Psoas muscle (tissue), 8 donors: Measurements from ENCODE around the gene OGFOD3. TPM values are rescaled to one million over a fixed set of nuclear protein-coding genes. Genes with fewer than 3 reads are reported as not detected.
A peak's percentile ranks its signal among the peaks of the same experiment; 100 is the strongest.

Experiments
- ATAC-seq, 4 donors: fragments of 200-7000 bp; cut with Tn5 transposase; one replicate each; pipeline ENCODE4 v1.9.1; 2020; ENCODE audit warnings: moderate library complexity in 3 of 4, mild to moderate bottlenecking in 2 of 4
- DNase-seq, 2 donors: peaks; one replicate each; pipeline ENCODE4 v3.0.0-alpha.2; 2020
- H3K27ac ChIP-seq: fragments of 200-600 bp; one replicate; pipeline ENCODE4 v1.8.0; 2022
- H3K27me3 ChIP-seq, 3 donors: fragments of 200-600 bp in 1 of 3; one replicate each; pipeline versions ENCODE4 v1.6.1 to v1.8.0; 2013 to 2022; ENCODE audit warnings: low read length in 2 of 3, mild to moderate bottlenecking in 2 of 3, moderate library complexity in 1 of 3; ENCODE audit not compliant: insufficient read depth in 3 of 3
- H3K36me3 ChIP-seq, 2 donors: fragments of 200-600 bp in 1 of 2; one replicate each; pipeline versions ENCODE4 v1.6.1 to v1.8.0; 2013 to 2022; ENCODE audit warnings: low read depth in 1 of 2, mild to moderate bottlenecking in 1 of 2, moderate library complexity in 1 of 2; ENCODE audit not compliant: insufficient read depth in 1 of 2
- H3K4me1 ChIP-seq: fragments of 200-600 bp; one replicate; pipeline ENCODE4 v1.8.0; 2022
- H3K4me3 ChIP-seq: fragments of 200-600 bp; one replicate; pipeline ENCODE4 v1.8.0; 2022; ENCODE audit warnings: mild to moderate bottlenecking
- H3K9me3 ChIP-seq: fragments of 200-600 bp; one replicate; pipeline ENCODE4 v1.8.0; 2022
- CTCF ChIP-seq: fragments of 200-600 bp; IDR thresholded peaks from one replicate; pipeline ENCODE4 v1.8.0; 2022; ENCODE audit warnings: antibody characterized with exemption
- WGBS, 3 donors: extraction: QIAGEN DNeasy Blood & Tissue Kit; methylation state at CpG; one replicate each; pipeline versions ENCODE4 v1.1.6 to v1.1.7; 2013; 5-methylcytosine and 5-hydroxymethylcytosine counted together
- intact Hi-C, 2 donors: fragments of 100-400 bp; cut with DNase I; formaldehyde crosslinking; loops; one replicate each; pipeline versions ENCODE4 v1.11.0 to v1.14.2; 2022
- polyA plus RNA-seq, 3 donors: library from polyadenylated mRNA; stranded (reverse); fragments of 200-250 nt; gene quantifications; one replicate each; pipeline ENCODE4 v1.2.3, GENCODE V29; 2013
- total RNA-seq, 4 donors: library from RNA; stranded (reverse); fragmentation: NEBNext Ultra II Directional in 2 of 4; extraction: Animal tissue kit (Norgen Biotek cat#: 25700) in 2 of 4; gene quantifications; one replicate each; pipeline versions ENCODE4 v1.2.1 to v1.2.4, GENCODE V29; 2021 to 2023
- donor health status: healthy with polysubstance abuse.
- donor health status: DM: no; HTN: no; CAD: no; lungs with moderate emphysema.
- donor health status: Bipolar disorder and iron deficiency.
- donor health status: healthy.
- donor health status: DM: yes; HTN: yes; CAD: no.
- donor health status: DM: no; HTN: no; CAD: no.
- donor health status: DM: no; HTN: no; CAD: no.
- donor health status: DM: yes; HTN: yes; CAD: no.

The OGFOD3 gene
- total and polyA plus RNA-seq, 7 donors = 15.5 to 30.4 (median 26.9) TPM

GRCh38 chr17:82354804-82355308, 63.5 kb downstream of the OGFOD3 start:
- Histone ChIP-seq H3K9me3 (no peaks in the 10 kb centered on the region), H3K4me1 (no peaks in the 10 kb centered on the region), H3K4me3 (no peak overlapping the region), H3K27me3 (peaks cover 4 to 23% (median 5%) of the 10 kb centered on the region in 3 donors), H3K36me3 (no peaks in the 10 kb centered on the region), H3K27ac (no peak overlapping the region)
- intact Hi-C loops = loop anchor here (2.0 to 10.0 kb wide), 4 partner anchors 50 to 422 kb away; no protein-coding TSS in a partner anchor
- TF ChIP-seq CTCF = no peak
- ATAC-seq (no peak), DNase-seq (no peak)
- 82 to 90% (median 86%) methylated on average over 6 to 7 of the region's 7 CpGs for WGBS, 3 donors

- 73 to 85% (median 79%) methylated on average over 8 of the region's 8 CpGs for WGBS, 3 donors
- Histone ChIP-seq H3K9me3 (no peaks in the 10 kb centered on the region), H3K4me1 (no peaks in the 10 kb centered on the region), H3K27ac (no peak overlapping the region), H3K27me3 (peaks cover 0 to 18% (median 5%) of the 10 kb centered on the region in 3 donors), H3K4me3 (no peak overlapping the region), H3K36me3 (no peaks in the 10 kb centered on the region)
- ATAC-seq (no peak), DNase-seq (peak in 1 of 2 donors; percentile 23)
- intact Hi-C loops = loop anchor here (2.0 to 10.0 kb wide), 4 partner anchors 61 to 424 kb away; no protein-coding TSS in a partner anchor
- TF ChIP-seq CTCF = no peak
Observed at GRCh38 chr17:82353484-82353883, 64.9 kb downstream of the OGFOD3 start.

GRCh38 chr17:82351713-82352488, 66.5 kb downstream of the OGFOD3 start:
- no peak overlapping the region for H3K4me3 ChIP-seq
- intact Hi-C loops = loop anchor here (1.0 to 10.0 kb wide), 5 partner anchors 62 to 425 kb away; no protein-coding TSS in a partner anchor
- H3K9me3 ChIP-seq = no peaks in the 10 kb centered on the region
- peaks cover 0 to 14% (median 5%) of the 10 kb centered on the region in 3 donors for H3K27me3 ChIP-seq
- H3K36me3 ChIP-seq = no peaks in the 10 kb centered on the region
- DNase-seq (peak; percentile 79 to 90), ATAC-seq (peak; percentile 82 to 95 (median 90))
- TF ChIP-seq CTCF = peak; percentile 98
- no peak overlapping the region for H3K27ac ChIP-seq
- no peaks in the 10 kb centered on the region for H3K4me1 ChIP-seq
- 36 to 38% (median 36%) methylated on average over 24 to 26 of the region's 26 CpGs for WGBS, 3 donors

- Histone ChIP-seq H3K27me3 (peaks cover 0 to 8% (median 5%) of the 10 kb centered on the region in 3 donors), H3K27ac (no peak overlapping the region), H3K4me1 (no peaks in the 10 kb centered on the region), H3K9me3 (no peaks in the 10 kb centered on the region), H3K36me3 (no peaks in the 10 kb centered on the region), H3K4me3 (no peak overlapping the region)
- WGBS, 3 donors = 49 to 68% (median 52%) methylated on average over 21 of the region's 21 CpGs
- peak in 1 of 2 donors; percentile 44 for DNase-seq
- peak; percentile 14 to 32 (median 24) for ATAC-seq
- no peak for TF ChIP-seq CTCF
- intact Hi-C loops = loop anchor here (5.0 to 10.0 kb wide), 3 partner anchors 201 to 426 kb away; no protein-coding TSS in a partner anchor
Observed at GRCh38 chr17:82351254-82351712, 67.1 kb downstream of the OGFOD3 start.
